ENCODE measurements around the gene FXR2. TPM values are rescaled to one million over a fixed set of nuclear protein-coding genes. Genes with fewer than 3 reads are reported as not detected.

FXR2 gene
- total and polyA plus RNA-seq, 9 of the 15 experiments (the other 6 are each of a cell fraction or from before 2014, with no cell fraction given): 2.0 to 49.3 (median 24.5) TPM

DNA sequence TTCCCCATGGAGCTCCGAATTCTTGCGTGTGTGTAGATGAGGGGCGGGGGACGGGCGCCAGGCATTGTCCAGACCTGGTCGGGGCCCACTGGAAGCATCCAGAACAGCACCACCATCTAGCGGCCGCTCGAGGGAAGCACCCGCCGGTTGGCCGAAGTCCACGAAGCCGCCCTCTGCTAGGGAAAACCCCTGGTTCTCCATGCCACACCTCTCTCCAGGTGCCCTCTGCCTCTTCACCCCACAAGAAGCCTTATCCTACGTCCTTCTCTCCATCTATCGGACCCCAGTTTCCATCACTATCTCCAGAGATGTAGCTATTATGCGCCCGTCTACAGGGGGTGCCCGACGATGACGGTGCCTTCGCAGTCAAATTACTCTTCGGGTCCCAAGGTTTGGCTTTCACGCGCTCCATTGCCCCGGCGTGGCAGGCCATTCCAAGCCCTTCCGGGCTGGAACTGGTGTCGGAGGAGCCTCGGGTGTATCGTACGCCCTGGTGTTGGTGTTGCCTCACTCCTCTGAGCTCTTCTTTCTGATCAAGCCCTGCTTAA lies 53.6 kb downstream of the FXR2 start (continued):
- TF ChIP-seq, protein P1, sequence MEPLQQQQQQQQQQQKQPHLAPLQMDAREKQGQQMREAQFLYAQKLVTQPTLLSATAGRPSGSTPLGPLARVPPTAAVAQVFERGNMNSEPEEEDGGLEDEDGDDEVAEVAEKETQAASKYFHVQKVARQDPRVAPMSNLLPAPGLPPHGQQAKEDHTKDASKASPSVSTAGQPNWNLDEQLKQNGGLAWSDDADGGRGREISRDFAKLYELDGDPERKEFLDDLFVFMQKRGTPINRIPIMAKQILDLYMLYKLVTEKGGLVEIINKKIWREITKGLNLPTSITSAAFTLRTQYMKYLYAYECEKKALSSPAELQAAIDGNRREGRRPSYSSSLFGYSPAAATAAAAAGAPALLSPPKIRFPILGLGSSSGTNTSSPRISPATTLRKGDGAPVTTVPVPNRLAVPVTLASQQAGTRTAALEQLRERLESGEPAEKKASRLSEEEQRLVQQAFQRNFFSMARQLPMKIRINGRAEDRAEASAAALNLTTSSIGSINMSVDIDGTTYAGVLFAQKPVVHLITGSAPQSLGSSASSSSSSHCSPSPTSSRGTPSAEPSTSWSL (CRISPR knock-in tag; IDR thresholded peaks at IDR 0.05; ENCODE audit: borderline replicate concordance): no peak
- TF ChIP-seq, protein P2, sequence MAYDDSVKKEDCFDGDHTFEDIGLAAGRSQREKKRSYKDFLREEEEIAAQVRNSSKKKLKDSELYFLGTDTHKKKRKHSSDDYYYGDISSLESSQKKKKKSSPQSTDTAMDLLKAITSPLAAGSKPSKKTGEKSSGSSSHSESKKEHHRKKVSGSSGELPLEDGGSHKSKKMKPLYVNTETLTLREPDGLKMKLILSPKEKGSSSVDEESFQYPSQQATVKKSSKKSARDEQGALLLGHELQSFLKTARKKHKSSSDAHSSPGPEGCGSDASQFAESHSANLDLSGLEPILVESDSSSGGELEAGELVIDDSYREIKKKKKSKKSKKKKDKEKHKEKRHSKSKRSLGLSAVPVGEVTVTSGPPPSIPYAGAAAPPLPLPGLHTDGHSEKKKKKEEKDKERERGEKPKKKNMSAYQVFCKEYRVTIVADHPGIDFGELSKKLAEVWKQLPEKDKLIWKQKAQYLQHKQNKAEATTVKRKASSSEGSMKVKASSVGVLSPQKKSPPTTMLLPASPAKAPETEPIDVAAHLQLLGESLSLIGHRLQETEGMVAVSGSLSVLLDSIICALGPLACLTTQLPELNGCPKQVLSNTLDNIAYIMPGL (CRISPR knock-in tag; IDR thresholded peaks at IDR 0.05): peak; percentile 56; the same call in 1 of the 2 replicates
- TF ChIP-seq ZNF146 (CRISPR knock-in tag; IDR thresholded peaks at IDR 0.05; ENCODE audit: unreplicated experiment): no peak
- TF ChIP-seq HDGF (IDR thresholded peaks at IDR 0.05): no peak
- no peak for TF ChIP-seq ZBED1 (IDR thresholded peaks at IDR 0.05)
- peak; percentile 9; the same call in 1 of the 2 replicates for TF ChIP-seq CTBP1 (IDR thresholded peaks at IDR 0.05; ENCODE audit: borderline replicate concordance)
- TF ChIP-seq SIRT6 (IDR thresholded peaks at IDR 0.05; ENCODE audit: low read depth, low read length): no peak
- TF ChIP-seq, protein P3, sequence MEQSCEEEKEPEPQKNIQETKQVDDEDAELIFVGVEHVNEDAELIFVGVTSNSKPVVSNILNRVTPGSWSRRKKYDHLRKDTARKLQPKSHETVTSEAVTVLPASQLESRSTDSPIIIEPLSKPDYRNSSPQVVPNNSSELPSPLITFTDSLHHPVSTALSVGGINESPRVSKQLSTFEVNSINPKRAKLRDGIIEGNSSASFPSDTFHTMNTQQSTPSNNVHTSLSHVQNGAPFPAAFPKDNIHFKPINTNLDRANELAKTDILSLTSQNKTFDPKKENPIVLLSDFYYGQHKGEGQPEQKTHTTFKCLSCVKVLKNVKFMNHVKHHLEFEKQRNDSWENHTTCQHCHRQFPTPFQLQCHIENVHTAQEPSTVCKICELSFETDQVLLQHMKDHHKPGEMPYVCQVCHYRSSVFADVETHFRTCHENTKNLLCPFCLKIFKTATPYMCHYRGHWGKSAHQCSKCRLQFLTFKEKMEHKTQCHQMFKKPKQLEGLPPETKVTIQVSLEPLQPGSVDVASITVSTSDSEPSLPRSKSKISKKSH (CRISPR knock-in tag; IDR thresholded peaks at IDR 0.05): no peak
- TF ChIP-seq XRCC5 (IDR thresholded peaks at IDR 0.05; ENCODE audit: low read depth, low read length): peak; percentile 62; the same call in 1 of the 2 replicates
- TF ChIP-seq RBM17 (IDR thresholded peaks at IDR 0.05; ENCODE audit: borderline replicate concordance, low read depth, low read length): no peak
- TF ChIP-seq, protein P4, sequence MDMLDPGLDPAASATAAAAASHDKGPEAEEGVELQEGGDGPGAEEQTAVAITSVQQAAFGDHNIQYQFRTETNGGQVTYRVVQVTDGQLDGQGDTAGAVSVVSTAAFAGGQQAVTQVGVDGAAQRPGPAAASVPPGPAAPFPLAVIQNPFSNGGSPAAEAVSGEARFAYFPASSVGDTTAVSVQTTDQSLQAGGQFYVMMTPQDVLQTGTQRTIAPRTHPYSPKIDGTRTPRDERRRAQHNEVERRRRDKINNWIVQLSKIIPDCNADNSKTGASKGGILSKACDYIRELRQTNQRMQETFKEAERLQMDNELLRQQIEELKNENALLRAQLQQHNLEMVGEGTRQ (CRISPR knock-in tag; IDR thresholded peaks at IDR 0.05): no peak
- TF ChIP-seq, protein P5, sequence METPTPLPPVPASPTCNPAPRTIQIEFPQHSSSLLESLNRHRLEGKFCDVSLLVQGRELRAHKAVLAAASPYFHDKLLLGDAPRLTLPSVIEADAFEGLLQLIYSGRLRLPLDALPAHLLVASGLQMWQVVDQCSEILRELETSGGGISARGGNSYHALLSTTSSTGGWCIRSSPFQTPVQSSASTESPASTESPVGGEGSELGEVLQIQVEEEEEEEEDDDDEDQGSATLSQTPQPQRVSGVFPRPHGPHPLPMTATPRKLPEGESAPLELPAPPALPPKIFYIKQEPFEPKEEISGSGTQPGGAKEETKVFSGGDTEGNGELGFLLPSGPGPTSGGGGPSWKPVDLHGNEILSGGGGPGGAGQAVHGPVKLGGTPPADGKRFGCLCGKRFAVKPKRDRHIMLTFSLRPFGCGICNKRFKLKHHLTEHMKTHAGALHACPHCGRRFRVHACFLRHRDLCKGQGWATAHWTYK (CRISPR knock-in tag; IDR thresholded peaks at IDR 0.05): no peak
- no peak for TF ChIP-seq HIVEP1 (CRISPR knock-in tag; IDR thresholded peaks at IDR 0.05)
- TF ChIP-seq DIDO1 (tag; IDR thresholded peaks at IDR 0.05; ENCODE audit: low read depth): no peak
- no peak for TF ChIP-seq MAZ (CRISPR knock-in tag; conservative IDR thresholded peaks at IDR 0.05 in 1 of 2, IDR thresholded peaks at IDR 0.05 in 1 of 2)
- no peak for TF ChIP-seq EP300 (IDR thresholded peaks at IDR 0.05; ENCODE audit: low read length)
- TF ChIP-seq POLR3G (IDR thresholded peaks at IDR 0.05; ENCODE audit: extremely low read depth, insufficient read length, insufficient replicate concordance): no peak
- TF ChIP-seq ZFPM2 (CRISPR knock-in tag; IDR thresholded peaks at IDR 0.05): no peak
- TF ChIP-seq, protein P6, sequence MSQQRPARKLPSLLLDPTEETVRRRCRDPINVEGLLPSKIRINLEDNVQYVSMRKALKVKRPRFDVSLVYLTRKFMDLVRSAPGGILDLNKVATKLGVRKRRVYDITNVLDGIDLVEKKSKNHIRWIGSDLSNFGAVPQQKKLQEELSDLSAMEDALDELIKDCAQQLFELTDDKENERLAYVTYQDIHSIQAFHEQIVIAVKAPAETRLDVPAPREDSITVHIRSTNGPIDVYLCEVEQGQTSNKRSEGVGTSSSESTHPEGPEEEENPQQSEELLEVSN (IDR thresholded peaks at IDR 0.05; ENCODE audit: borderline replicate concordance in 1 of 2, extremely low read depth in 1 of 2, insufficient read depth in 1 of 2, insufficient read length in 1 of 2, low read depth in 1 of 2, low read length in 1 of 2, poor library complexity in 1 of 2, severe bottlenecking in 1 of 2): peak in 1 of 2 experiments; percentile 35
- 0 out of 2 replicates have a peak, but pooled peaks have one; percentile 10 for TF ChIP-seq ZNF316 (IDR thresholded peaks at IDR 0.05)
- TF ChIP-seq ADNP (tag; IDR thresholded peaks at IDR 0.05): no peak

All from K562 (cell line).